Measurements from ENCODE around the gene INHBB.

GRCh38 chr2:120344214-120344975 is 1.5 kb upstream of the INHBB start:
- no peak for TF ChIP-seq POLR2AphosphoS5 (IDR thresholded peaks at IDR 0.05; ENCODE audit: low read depth, low read length)
- TF ChIP-seq CTCF (IDR thresholded peaks at IDR 0.05 in 2 of 3, conservative IDR thresholded peaks at IDR 0.05 in 1 of 3; ENCODE audit: borderline replicate concordance in 1 of 3, insufficient read depth in 1 of 3, low read depth in 2 of 3, low read length in 2 of 3): no peak
- TF ChIP-seq POLR2A (IDR thresholded peaks at IDR 0.05; ENCODE audit: borderline replicate concordance, extremely low read depth, insufficient read depth, insufficient read length): no peak
- no peak for TF ChIP-seq SIN3A (IDR thresholded peaks at IDR 0.05; ENCODE audit: low read depth)
- TF ChIP-seq CEBPB (IDR thresholded peaks at IDR 0.05; ENCODE audit: low read depth): no peak
- no peak for TF ChIP-seq REST (IDR thresholded peaks at IDR 0.05; ENCODE audit: low read depth)
- TF ChIP-seq CBX3 (IDR thresholded peaks at IDR 0.05; ENCODE audit: low read depth): no peak
- no peak for TF ChIP-seq EZH2 (IDR thresholded peaks at IDR 0.05)
- TF ChIP-seq RAD21 (IDR thresholded peaks at IDR 0.05; ENCODE audit: low read depth): no peak
- TF ChIP-seq ZNF274 (IDR thresholded peaks at IDR 0.05; ENCODE audit: low read depth, low read length): no peak
- TF ChIP-seq EZH2phosphoT487 (IDR thresholded peaks at IDR 0.05; ENCODE audit: borderline replicate concordance): no peak
- no peak for TF ChIP-seq JUND (IDR thresholded peaks at IDR 0.05)

Data from HCT116 (cell line).